ENCODE measurements around the gene DEGS1.
A peak's percentile ranks its signal among the peaks of the same experiment; 100 is the strongest.

DEGS1 gene

GRCh38 chr1:224182866-224183590, at the start of gene DEGS1:
Gene DEGS1, plus strand, starts transcription at chr1:224183240. Its CDS starts 97 bp downstream, at chr1:224183337.
- DNase-seq (ENCODE audit: low spot score): peak; percentile 94

GRCh38 chr1:224133741-224134299, 49.2 kb upstream of the DEGS1 start:
- no peak for DNase-seq (ENCODE audit: low spot score)

- DNase-seq (ENCODE audit: low spot score): no peak
These were observed 45.5 kb upstream of the DEGS1 start for GRCh38 chr1:224137518-224137917.

- no peak for DNase-seq (ENCODE audit: low spot score)
These were observed 44.8 kb upstream of the DEGS1 start for GRCh38 chr1:224138198-224138597.

- DNase-seq (ENCODE audit: low spot score): no peak
These were observed 41.3 kb upstream of the DEGS1 start for GRCh38 chr1:224141693-224142092.

- no peak for DNase-seq (ENCODE audit: low spot score)
These were observed 33.3 kb upstream of the DEGS1 start for GRCh38 chr1:224149709-224150108.

GRCh38 chr1:224151117-224151516, 31.9 kb upstream of the DEGS1 start:
- DNase-seq (ENCODE audit: low spot score): no peak

GRCh38 chr1:224157316-224157715, 25.7 kb upstream of the DEGS1 start:
- no peak for DNase-seq (ENCODE audit: low spot score)

GRCh38 chr1:224159541-224159940, 23.5 kb upstream of the DEGS1 start:
- DNase-seq (ENCODE audit: low spot score): no peak

- no peak for DNase-seq (ENCODE audit: low spot score)
These were observed 22.8 kb upstream of the DEGS1 start for GRCh38 chr1:224160171-224160682.

GRCh38 chr1:224162768-224163167, 20.3 kb upstream of the DEGS1 start:
- DNase-seq (ENCODE audit: low spot score): no peak

GRCh38 chr1:224163311-224163710, 19.7 kb upstream of the DEGS1 start:
- DNase-seq (ENCODE audit: low spot score): no peak

GRCh38 chr1:224168859-224169380, 14.1 kb upstream of the DEGS1 start:
- no peak for DNase-seq (ENCODE audit: low spot score)

- no peak for DNase-seq (ENCODE audit: low spot score)
These were observed 13.2 kb upstream of the DEGS1 start for GRCh38 chr1:224169718-224170270.

GRCh38 chr1:224170343-224170742, 12.7 kb upstream of the DEGS1 start:
- DNase-seq (ENCODE audit: low spot score): no peak

GRCh38 chr1:224170748-224171478, 12.1 kb upstream of the DEGS1 start:
- no peak for DNase-seq (ENCODE audit: low spot score)

- no peak for DNase-seq (ENCODE audit: low spot score)
These were observed 10.8 kb upstream of the DEGS1 start for GRCh38 chr1:224172229-224172628.

GRCh38 chr1:224173523-224173922, 9.5 kb upstream of the DEGS1 start:
- no peak for DNase-seq (ENCODE audit: low spot score)

- no peak for DNase-seq (ENCODE audit: low spot score)
These were observed 7.4 kb upstream of the DEGS1 start for GRCh38 chr1:224175617-224176016.

GRCh38 chr1:224177356-224177999, 5.6 kb upstream of the DEGS1 start:
- DNase-seq (ENCODE audit: low spot score): no peak

GRCh38 chr1:224178894-224179293, 4.1 kb upstream of the DEGS1 start:
- DNase-seq (ENCODE audit: low spot score): no peak
